Measurements from ENCODE around the gene LLGL2.

Gene LLGL2

GRCh38 chr17:75481194-75482068, 44.1 kb upstream of the LLGL2 start:
- TF ChIP-seq CTCF (conservative IDR thresholded peaks at IDR 0.05; ENCODE audit: control insufficient read depth, insufficient read depth, low read depth, low read length): no peak
- DNase-seq (ENCODE audit: low read depth): no peak
- H3K4me3 ChIP-seq (ENCODE audit: control insufficient read depth, low read depth, low read length): no peak overlapping the region

GRCh38 chr17:75482098-75482942, 43.2 kb upstream of the LLGL2 start:
- no peak for DNase-seq (ENCODE audit: low read depth)
- H3K4me3 ChIP-seq (ENCODE audit: control insufficient read depth, low read depth, low read length): no peak overlapping the region
- no peak for TF ChIP-seq CTCF (conservative IDR thresholded peaks at IDR 0.05; ENCODE audit: control insufficient read depth, insufficient read depth, low read depth, low read length)

DNA sequence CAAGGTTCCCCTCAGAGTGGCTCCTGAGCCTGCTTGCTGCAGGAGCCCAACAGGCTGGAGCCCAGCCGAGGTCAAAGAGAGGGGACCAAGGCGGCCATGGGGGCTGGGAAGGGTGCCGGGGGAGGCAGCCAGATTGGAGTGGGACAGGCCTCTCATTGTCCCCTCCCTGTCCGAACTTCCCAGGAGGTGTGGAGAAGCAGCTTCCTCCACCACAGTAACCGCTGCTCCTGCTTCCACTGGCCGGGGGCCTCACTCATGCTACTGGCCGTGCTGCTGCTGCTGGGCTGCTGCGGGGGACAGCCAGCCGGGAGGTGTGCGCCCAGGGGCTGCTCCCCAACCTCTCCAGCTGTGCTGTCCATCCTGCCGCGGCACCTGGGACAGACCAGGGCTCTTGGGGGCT, 39.8 kb upstream of the LLGL2 start:
- no peak for DNase-seq (ENCODE audit: low read depth)
- H3K4me3 ChIP-seq (ENCODE audit: control insufficient read depth, low read depth, low read length): no peak overlapping the region
- no peak for TF ChIP-seq CTCF (conservative IDR thresholded peaks at IDR 0.05; ENCODE audit: control insufficient read depth, insufficient read depth, low read depth, low read length)

DNA sequence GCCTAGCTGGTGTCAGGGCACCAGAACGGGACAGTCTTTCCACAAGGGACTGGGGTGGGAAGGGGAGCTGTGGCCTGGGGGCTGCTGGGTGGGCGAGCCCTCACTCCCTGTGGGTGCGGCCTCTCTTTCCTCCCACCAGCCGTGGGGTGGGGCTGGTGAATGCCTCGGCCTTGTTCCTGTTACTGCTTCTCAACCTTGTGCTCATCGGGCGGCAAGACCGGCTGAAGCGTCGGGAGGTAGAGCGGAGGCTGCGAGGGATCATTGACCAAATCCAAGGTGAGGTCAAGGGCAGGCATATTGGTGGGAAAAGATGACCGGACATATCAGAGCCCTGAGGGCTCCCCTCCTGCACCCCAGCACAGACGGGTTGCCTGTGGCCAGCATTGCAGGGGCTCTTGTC, 39.3 kb upstream of the LLGL2 start:
- DNase-seq (ENCODE audit: low read depth): no peak
- no peak for TF ChIP-seq CTCF (conservative IDR thresholded peaks at IDR 0.05; ENCODE audit: control insufficient read depth, insufficient read depth, low read depth, low read length)
- no peak overlapping the region for H3K4me3 ChIP-seq (ENCODE audit: control insufficient read depth, low read depth, low read length)

DNA sequence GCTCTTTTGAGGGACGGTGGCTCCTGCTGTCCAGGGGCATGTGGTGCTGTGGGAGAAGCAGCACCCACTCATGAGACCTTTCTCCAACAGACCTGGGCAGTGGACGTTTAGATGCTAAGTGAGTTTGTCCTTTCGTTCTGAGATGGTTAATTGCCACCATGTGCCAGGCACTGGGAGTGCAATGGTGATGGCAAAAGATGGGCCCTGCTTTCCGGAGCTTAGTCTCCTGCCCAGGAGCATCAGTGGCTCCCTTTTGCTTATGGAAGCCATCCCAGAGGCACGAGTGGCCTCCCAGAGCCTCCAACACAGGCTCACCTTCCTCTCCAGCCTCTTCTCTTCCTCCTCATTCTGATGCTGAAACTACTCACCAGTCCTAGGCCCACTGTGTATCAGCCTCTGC, 38.5 kb upstream of the LLGL2 start:
- H3K4me3 ChIP-seq (ENCODE audit: control insufficient read depth, low read depth, low read length): no peak overlapping the region
- no peak for TF ChIP-seq CTCF (conservative IDR thresholded peaks at IDR 0.05; ENCODE audit: control insufficient read depth, insufficient read depth, low read depth, low read length)

DNA sequence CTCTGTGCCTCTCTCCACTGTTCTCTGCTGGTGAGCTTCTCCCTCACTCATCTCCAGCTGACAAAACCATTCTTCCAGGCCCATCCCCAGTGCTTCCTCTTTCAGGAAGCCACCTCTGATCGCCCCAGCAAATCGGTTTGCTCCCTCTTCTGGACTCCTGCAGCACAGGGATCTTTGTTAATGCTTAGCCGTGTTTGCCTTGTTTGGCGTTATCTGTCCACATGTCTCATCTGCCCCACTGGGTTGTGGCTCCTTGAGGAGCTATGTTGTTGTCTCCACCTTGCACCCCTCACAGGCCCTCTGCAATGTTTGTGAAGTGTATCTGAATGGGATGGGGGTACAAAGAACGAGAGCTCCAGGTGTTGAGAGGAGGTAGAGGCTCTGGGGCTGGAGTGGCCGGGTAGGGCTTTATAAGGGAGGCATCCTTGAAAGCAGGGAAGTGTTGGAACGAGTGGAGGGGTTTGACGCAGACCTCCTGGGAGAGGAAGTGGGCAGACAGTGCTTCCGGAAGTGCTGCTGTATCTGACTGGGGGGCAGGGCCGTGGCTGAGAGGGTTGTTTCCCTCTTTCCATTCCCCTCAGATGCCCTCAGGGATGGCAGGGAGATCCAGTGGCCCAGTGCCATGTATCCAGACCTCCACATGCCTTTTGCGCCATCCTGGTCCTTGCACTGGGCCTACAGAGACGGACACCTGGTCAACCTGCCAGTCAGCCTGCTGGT, 38.0 kb upstream of the LLGL2 start:
- no peak overlapping the region for H3K4me3 ChIP-seq (ENCODE audit: control insufficient read depth, low read depth, low read length)
- DNase-seq (ENCODE audit: low read depth): no peak
- no peak for TF ChIP-seq CTCF (conservative IDR thresholded peaks at IDR 0.05; ENCODE audit: control insufficient read depth, insufficient read depth, low read depth, low read length)

More for the DNA sequence above, 38.5 kb upstream of the LLGL2 start:
- no peak for DNase-seq (ENCODE audit: low read depth)
